IMR-90 (cell line): ENCODE measurements around the gene SLX4. TPM values are rescaled to one million over a fixed set of nuclear protein-coding genes. Genes with fewer than 3 reads are reported as not detected.

Experiments
- ATAC-seq: fragments of 200-7000 bp; cut with Tn5 transposase; 2 replicates; pipeline ENCODE4 v1.9.1; 2020; ENCODE audit warnings: low read depth, mild to moderate bottlenecking, moderate library complexity
- BruUV-seq: library from RNA; stranded (reverse); fragments of 400-500 nt; replicated peaks from 2 replicates; lab custom pipeline; 2021; lab: Mats Ljungman, UMichigan
- CTCF ChIA-PET: fragments of 300-600 bp; formaldehyde crosslinking; extraction: SDS; loops from one replicate; lab custom pipeline; 2021; ENCODE audit warnings: antibody characterized with exemption; lab: Yijun Ruan, JAX
- POLR2A ChIA-PET: fragments of 300-600 bp; sonication (Branson Sonifier 250); formaldehyde crosslinking; loops from one replicate; lab custom pipeline; 2022; ENCODE audit warnings: antibody characterized with exemption; ENCODE audit not compliant: unreplicated experiment; lab: Charles Lee
- DNase-seq: peaks from one replicate; pipeline ENCODE4 v3.0.0; 2013
- H2AFZ ChIP-seq: replicated peaks from 2 replicates; pipeline ENCODE3; 2013; ENCODE audit warnings: low read length, mild to moderate bottlenecking; ENCODE audit not compliant: poor library complexity
- H2AK5ac ChIP-seq: 2 replicates; pipeline ENCODE4 v1.6.1; 2013; ENCODE audit warnings: low read depth, low read length, inconsistent platforms
- H2AK9ac ChIP-seq: replicated peaks from 2 replicates; pipeline ENCODE3; 2013; ENCODE audit warnings: mild to moderate bottlenecking, low read depth, low read length, moderate library complexity; ENCODE audit not compliant: poor library complexity
- H2BK120ac ChIP-seq: 2 replicates; pipeline ENCODE4 v1.6.1; 2013; ENCODE audit warnings: low read depth, low read length, inconsistent platforms
- H2BK15ac ChIP-seq: 3 replicates; pipeline ENCODE4 v1.6.1; 2013; ENCODE audit warnings: low read depth, low read length, inconsistent platforms
- H2BK20ac ChIP-seq: 2 replicates; pipeline ENCODE4 v1.6.1; 2013; ENCODE audit warnings: low read depth, mild to moderate bottlenecking, inconsistent platforms, low read length, moderate library complexity
- H2BK5ac ChIP-seq: 2 replicates; pipeline ENCODE4 v1.6.1; 2013; ENCODE audit warnings: mild to moderate bottlenecking, low read depth, low read length, inconsistent platforms; ENCODE audit not compliant: poor library complexity, severe bottlenecking
- H3K14ac ChIP-seq: replicated peaks from 2 replicates; pipeline ENCODE4 v1.6.1; 2013; ENCODE audit warnings: low read depth, low read length, inconsistent platforms
- H3K18ac ChIP-seq: 2 replicates; pipeline ENCODE4 v1.6.1; 2013; ENCODE audit warnings: low read depth, low read length, control low read depth
- H3K23ac ChIP-seq: 2 replicates; pipeline ENCODE4 v1.6.1; 2013; ENCODE audit warnings: low read depth, low read length, inconsistent platforms
- H3K27ac ChIP-seq: 2 replicates; pipeline ENCODE4 v1.5.1; 2013; ENCODE audit warnings: mild to moderate bottlenecking, control low read depth, low read length; ENCODE audit not compliant: insufficient read depth
- H3K27me3 ChIP-seq: 2 replicates; pipeline ENCODE4 v1.6.1; 2013; ENCODE audit warnings: low read length; ENCODE audit not compliant: control insufficient read depth, insufficient read depth
- H3K36me3 ChIP-seq: 2 replicates; pipeline ENCODE4 v1.6.1; 2013; ENCODE audit warnings: low read length, mixed read lengths; ENCODE audit not compliant: control insufficient read depth, insufficient read depth
- H3K4ac ChIP-seq: 2 replicates; pipeline ENCODE4 v1.6.1; 2013; ENCODE audit warnings: low read depth, low read length, inconsistent platforms
- H3K4me1 ChIP-seq: 2 replicates; pipeline ENCODE4 v1.6.1; 2013; ENCODE audit warnings: low read length, mixed read lengths; ENCODE audit not compliant: control insufficient read depth, insufficient read depth
- H3K4me2 ChIP-seq: 2 replicates; pipeline ENCODE4 v1.6.1; 2013; ENCODE audit warnings: low read depth, mild to moderate bottlenecking, control low read depth, low read length, moderate library complexity
- H3K4me3 ChIP-seq: 2 replicates; pipeline ENCODE4 v1.5.1; 2013; ENCODE audit warnings: low read depth, mild to moderate bottlenecking, control low read depth, low read length, moderate library complexity; ENCODE audit not compliant: insufficient read depth
- H3K56ac ChIP-seq: 2 replicates; pipeline ENCODE4 v1.6.1; 2013; ENCODE audit warnings: low read length, inconsistent platforms; ENCODE audit not compliant: insufficient read depth; ENCODE audit errors: extremely low read depth
- H3K79me1 ChIP-seq, 2 experiments: 2 replicates each; pipeline ENCODE4 v1.6.1; 2013; ENCODE audit warnings: low read length in 2 of 2, inconsistent platforms in 1 of 2, low read depth in 1 of 2
- H3K9ac ChIP-seq: 2 replicates; pipeline ENCODE4 v1.6.1; 2013; ENCODE audit warnings: low read depth, low read length, control low read depth
- H3K9me1 ChIP-seq: 2 replicates; pipeline ENCODE4 v1.6.1; 2013; ENCODE audit warnings: low read length, inconsistent platforms; ENCODE audit not compliant: insufficient read depth
- H3K9me3 ChIP-seq: 2 replicates; pipeline ENCODE4 v1.6.1; 2013; ENCODE audit warnings: low read length; ENCODE audit not compliant: control insufficient read depth, insufficient read depth
- H4K20me1 ChIP-seq: 2 replicates; pipeline ENCODE4 v1.6.1; 2013; ENCODE audit warnings: low read length, inconsistent platforms; ENCODE audit not compliant: insufficient read depth
- H4K5ac ChIP-seq: 2 replicates; pipeline ENCODE4 v1.6.1; 2013; ENCODE audit warnings: mild to moderate bottlenecking, low read depth, low read length, control low read depth
- H4K8ac ChIP-seq, 2 experiments: 2 replicates each; pipeline ENCODE4 v1.6.1; 2013; ENCODE audit warnings: low read depth in 2 of 2, low read length in 2 of 2, control low read depth in 1 of 2, inconsistent platforms in 1 of 2
- H4K91ac ChIP-seq: 2 replicates; pipeline ENCODE4 v1.6.1; 2013; ENCODE audit warnings: low read depth, low read length, inconsistent platforms; ENCODE audit not compliant: insufficient read depth
- BHLHE40 ChIP-seq: fragments of 150-350 bp; IDR thresholded peaks from 2 replicates; pipeline ENCODE4 v1.6.1; 2016; ENCODE audit warnings: mild to moderate bottlenecking, low read depth, low read length
- CEBPB ChIP-seq: IDR thresholded peaks from 2 replicates; pipeline ENCODE4 v1.6.1; 2012; ENCODE audit warnings: low read depth, low read length, improper control_type of control experiment
- CHD1 ChIP-seq: IDR thresholded peaks from 2 replicates; pipeline ENCODE4 v1.6.1; 2012; ENCODE audit warnings: low read depth, low read length, improper control_type of control experiment
- FOS ChIP-seq: fragments of 150-350 bp; IDR thresholded peaks from 2 replicates; pipeline ENCODE4 v1.6.1; 2016; ENCODE audit warnings: low read depth, low read length
- MAFK ChIP-seq: IDR thresholded peaks from 2 replicates; pipeline ENCODE4 v1.6.1; 2012; ENCODE audit warnings: low read depth, low read length, improper control_type of control experiment
- MAZ ChIP-seq: IDR thresholded peaks from 2 replicates; pipeline ENCODE4 v1.6.1; 2012; ENCODE audit warnings: low read depth, mild to moderate bottlenecking, low read length, improper control_type of control experiment, moderate library complexity, borderline replicate concordance
- MXI1 ChIP-seq: IDR thresholded peaks from 2 replicates; pipeline ENCODE4 v1.6.1; 2012; ENCODE audit warnings: low read depth, mild to moderate bottlenecking, low read length, moderate library complexity, borderline replicate concordance
- NFE2L2 ChIP-seq: fragments of 150-350 bp; IDR thresholded peaks from 2 replicates; pipeline ENCODE4 v1.6.1; 2016; ENCODE audit warnings: low read depth, mild to moderate bottlenecking, low read length
- POLR2A ChIP-seq: IDR thresholded peaks from 2 replicates; pipeline ENCODE4 v1.6.1; 2012; ENCODE audit warnings: mild to moderate bottlenecking, low read depth, low read length
- RAD21 ChIP-seq: IDR thresholded peaks from 2 replicates; pipeline ENCODE4 v1.6.1; 2012; ENCODE audit warnings: low read length, improper control_type of control experiment
- RCOR1 ChIP-seq: IDR thresholded peaks from 2 replicates; pipeline ENCODE4 v1.6.1; 2012; ENCODE audit warnings: mild to moderate bottlenecking, low read length, improper control_type of control experiment; ENCODE audit not compliant: insufficient replicate concordance
- RFX5 ChIP-seq: IDR thresholded peaks from 2 replicates; pipeline ENCODE4 v1.8.0; 2012; ENCODE audit warnings: low read depth, mild to moderate bottlenecking, low read length, moderate library complexity
- SMC3 ChIP-seq: fragments of 150-350 bp; IDR thresholded peaks from 2 replicates; pipeline ENCODE4 v1.6.1; 2016; ENCODE audit warnings: low read depth, mild to moderate bottlenecking, antibody characterized with exemption, low read length, moderate library complexity
- WGBS, 2 experiments: methylation state at CpG; one replicate each; pipeline versions ENCODE4 v1.1.5 to v1.1.7; 2013; ENCODE audit warnings: missing lambda C conversion rate in 2 of 2; ENCODE audit not compliant: insufficient read length in 1 of 2; ENCODE audit errors: extremely low coverage in 2 of 2; 5-methylcytosine and 5-hydroxymethylcytosine counted together
- dilution Hi-C: fragments of 300-500 bp; cut with HindIII; formaldehyde crosslinking; loops from one replicate; pipeline ENCODE4 v1.14.3; 2018; ENCODE audit warnings: low sequenced_read_pairs; ENCODE audit not compliant: unreplicated experiment
- in situ Hi-C: fragments of 300-500 bp; cut with MboI; formaldehyde crosslinking; loops from 3 replicates; pipeline ENCODE4 v1.14.3; 2019; ENCODE audit warnings: low sequenced_read_pairs, inconsistent platforms, mixed read lengths
- intact Hi-C: fragments of 100-400 bp; cut with micrococcal nuclease; formaldehyde crosslinking; loops from 2 replicates; pipeline ENCODE4 v1.10.0; 2022
- polyA plus RNA-seq, 3 experiments: library from polyadenylated mRNA; depleted of rRNA; stranded (reverse); fragments of >200 nt; gene quantifications; 2 replicates each; pipeline ENCODE4 v1.2.3, GENCODE V29; 2012; ENCODE audit warnings: low replicate concordance in 1 of 3
- total RNA-seq: library from RNA; depleted of rRNA; stranded (reverse); fragments of >200 nt; gene quantifications from 2 replicates; pipeline ENCODE4 v1.2.3, GENCODE V29; 2012
- TF ChIP-seq, protein P1 (sequence below): fragments of 150-350 bp; IDR thresholded peaks from 2 replicates; pipeline ENCODE4 v1.6.1; 2017; ENCODE audit warnings: mild to moderate bottlenecking, antibody characterized with exemption, low read length, low read depth
- TF ChIP-seq, protein P2 (sequence below): fragments of 150-350 bp; IDR thresholded peaks from 2 replicates; pipeline ENCODE4 v1.6.1; 2016; ENCODE audit warnings: low read depth, mild to moderate bottlenecking, low read length, moderate library complexity, borderline replicate concordance
- TF ChIP-seq, protein P3 (sequence below): conservative IDR thresholded peaks from 2 replicates; pipeline ENCODE4 v1.5.1; 2012; ENCODE audit warnings: mild to moderate bottlenecking, low read depth, low read length, improper control_type of control experiment

SLX4 gene
- total and polyA plus RNA-seq, 2 of the 4 experiments (the other 2 are of a cell fraction) = 1.3 to 3.1 TPM

DNA sequence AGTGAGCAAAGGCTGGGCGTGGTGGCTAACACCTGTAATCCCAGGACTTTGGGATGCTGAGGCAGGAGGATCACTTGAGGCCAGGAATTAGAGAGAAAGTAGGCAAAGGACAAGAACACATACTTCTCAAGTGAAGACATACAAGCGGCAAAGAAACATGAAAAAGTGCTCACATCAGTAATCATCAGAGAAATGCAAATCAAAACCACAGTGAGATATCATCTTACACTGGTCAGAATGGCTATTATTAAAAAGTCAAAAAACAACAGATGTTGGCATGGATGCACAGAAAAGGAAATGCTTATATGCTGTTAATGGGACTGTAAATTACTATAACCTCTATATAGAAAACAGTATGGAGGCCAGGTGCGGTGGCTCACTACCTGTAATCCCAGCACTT, 12.2 kb upstream of the SLX4 start:
- no peak overlapping the region for H3K9ac ChIP-seq
- H3K36me3 ChIP-seq = 0 out of 2 replicates have a peak, but pooled peaks cover 1% of the 10 kb centered on the region
- dilution Hi-C loops (no loop called here), intact Hi-C loops (no loop called here), in situ Hi-C loops (no loop called here)
- ATAC-seq (no peak), DNase-seq (no peak)
- H2BK20ac ChIP-seq = no peak overlapping the region
- H3K14ac ChIP-seq = no peak overlapping the region
- H4K20me1 ChIP-seq = peaks cover 4% of the 10 kb centered on the region; the same call in 1 of the 2 replicates
- ChIA-PET POLR2A (no interaction called here), CTCF (no interaction called here)
- no peaks in the 10 kb centered on the region for H3K27me3 ChIP-seq
- peaks cover 2% of the 10 kb centered on the region; the same call in 1 of the 2 replicates for H3K9me1 ChIP-seq
- no peak overlapping the region for H4K5ac ChIP-seq
- peaks cover 34 to 48% of the 10 kb centered on the region in 2 experiments for H3K79me1 ChIP-seq
- H3K4ac ChIP-seq = no peak overlapping the region
- H2AFZ ChIP-seq = no peak overlapping the region
- no peaks in the 10 kb centered on the region for H3K9me3 ChIP-seq
- H2BK120ac ChIP-seq = no peak overlapping the region
- BruUV-seq = no TSS peak
- H3K56ac ChIP-seq = no peak overlapping the region
- H2BK15ac ChIP-seq = no peak overlapping the region
- no peak overlapping the region for H2AK9ac ChIP-seq
- no peak overlapping the region for H4K91ac ChIP-seq
- H3K18ac ChIP-seq = no peak overlapping the region
- H2BK5ac ChIP-seq = no peak overlapping the region
- H3K27ac ChIP-seq = no peak overlapping the region
- no peak overlapping the region for H2AK5ac ChIP-seq
- H4K8ac ChIP-seq = no peak overlapping the region
- H3K23ac ChIP-seq = no peak overlapping the region
- no peak overlapping the region for H3K4me2 ChIP-seq
- WGBS, 2 experiments = no CpG with 5 or more reads among the region's 3 CpGs
- TF ChIP-seq BHLHE40 (no peak), POLR2A (no peak), SMC3 (no peak), CHD1 (no peak), RCOR1 (no peak), FOS (no peak), CEBPB (no peak), MAFK (no peak), NFE2L2 (no peak), MAZ (no peak), MXI1 (no peak), RFX5 (no peak), RAD21 (no peak)
- TF ChIP-seq, protein P1, sequence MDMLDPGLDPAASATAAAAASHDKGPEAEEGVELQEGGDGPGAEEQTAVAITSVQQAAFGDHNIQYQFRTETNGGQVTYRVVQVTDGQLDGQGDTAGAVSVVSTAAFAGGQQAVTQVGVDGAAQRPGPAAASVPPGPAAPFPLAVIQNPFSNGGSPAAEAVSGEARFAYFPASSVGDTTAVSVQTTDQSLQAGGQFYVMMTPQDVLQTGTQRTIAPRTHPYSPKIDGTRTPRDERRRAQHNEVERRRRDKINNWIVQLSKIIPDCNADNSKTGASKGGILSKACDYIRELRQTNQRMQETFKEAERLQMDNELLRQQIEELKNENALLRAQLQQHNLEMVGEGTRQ = no peak
- TF ChIP-seq, protein P2, sequence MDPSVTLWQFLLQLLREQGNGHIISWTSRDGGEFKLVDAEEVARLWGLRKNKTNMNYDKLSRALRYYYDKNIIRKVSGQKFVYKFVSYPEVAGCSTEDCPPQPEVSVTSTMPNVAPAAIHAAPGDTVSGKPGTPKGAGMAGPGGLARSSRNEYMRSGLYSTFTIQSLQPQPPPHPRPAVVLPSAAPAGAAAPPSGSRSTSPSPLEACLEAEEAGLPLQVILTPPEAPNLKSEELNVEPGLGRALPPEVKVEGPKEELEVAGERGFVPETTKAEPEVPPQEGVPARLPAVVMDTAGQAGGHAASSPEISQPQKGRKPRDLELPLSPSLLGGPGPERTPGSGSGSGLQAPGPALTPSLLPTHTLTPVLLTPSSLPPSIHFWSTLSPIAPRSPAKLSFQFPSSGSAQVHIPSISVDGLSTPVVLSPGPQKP = no peak
- TF ChIP-seq, protein P3, sequence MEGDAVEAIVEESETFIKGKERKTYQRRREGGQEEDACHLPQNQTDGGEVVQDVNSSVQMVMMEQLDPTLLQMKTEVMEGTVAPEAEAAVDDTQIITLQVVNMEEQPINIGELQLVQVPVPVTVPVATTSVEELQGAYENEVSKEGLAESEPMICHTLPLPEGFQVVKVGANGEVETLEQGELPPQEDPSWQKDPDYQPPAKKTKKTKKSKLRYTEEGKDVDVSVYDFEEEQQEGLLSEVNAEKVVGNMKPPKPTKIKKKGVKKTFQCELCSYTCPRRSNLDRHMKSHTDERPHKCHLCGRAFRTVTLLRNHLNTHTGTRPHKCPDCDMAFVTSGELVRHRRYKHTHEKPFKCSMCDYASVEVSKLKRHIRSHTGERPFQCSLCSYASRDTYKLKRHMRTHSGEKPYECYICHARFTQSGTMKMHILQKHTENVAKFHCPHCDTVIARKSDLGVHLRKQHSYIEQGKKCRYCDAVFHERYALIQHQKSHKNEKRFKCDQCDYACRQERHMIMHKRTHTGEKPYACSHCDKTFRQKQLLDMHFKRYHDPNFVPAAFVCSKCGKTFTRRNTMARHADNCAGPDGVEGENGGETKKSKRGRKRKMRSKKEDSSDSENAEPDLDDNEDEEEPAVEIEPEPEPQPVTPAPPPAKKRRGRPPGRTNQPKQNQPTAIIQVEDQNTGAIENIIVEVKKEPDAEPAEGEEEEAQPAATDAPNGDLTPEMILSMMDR = no peak
- no peak overlapping the region for H3K4me3 ChIP-seq
- H3K4me1 ChIP-seq = no peaks in the 10 kb centered on the region
